WERI-Rb-1 (cell line): ENCODE measurements around the gene CAMK2N2.
"Not testable (repeated sequence)": the region's sequence is repeated elsewhere in the genome, so short reads cannot be mapped to it uniquely, and the experiment has no call there.

Source experiments
- DNase-seq: peaks from one replicate; pipeline ENCODE4 v3.0.0-alpha.2; 2020
- H3K27ac ChIP-seq: fragments of 250-450 bp; sonication (Bioruptor Pico); 2 replicates; pipeline ENCODE4 v1.5.1; 2020; ENCODE audit warnings: mild to moderate bottlenecking, moderate library complexity
- H3K27me3 ChIP-seq: fragments of 250-450 bp; sonication (Bioruptor Pico); 2 replicates; pipeline ENCODE4 v1.5.1; 2021; ENCODE audit warnings: mild to moderate bottlenecking, low read depth, moderate library complexity; ENCODE audit not compliant: insufficient read depth, severe bottlenecking
- H3K36me3 ChIP-seq: fragments of 250-450 bp; sonication (Bioruptor Pico); 2 replicates; pipeline ENCODE4 v1.5.1; 2020; ENCODE audit warnings: mild to moderate bottlenecking, moderate library complexity
- H3K4me3 ChIP-seq: 2 replicates; pipeline ENCODE4 v1.5.1; 2011; ENCODE audit warnings: low read depth, mild to moderate bottlenecking, control low read depth, low read length
- H3K9me3 ChIP-seq: fragments of 250-450 bp; sonication (Bioruptor Pico); 2 replicates; pipeline ENCODE4 v1.5.1; 2021; ENCODE audit warnings: mild to moderate bottlenecking, moderate library complexity; ENCODE audit not compliant: severe bottlenecking
- CTCF ChIP-seq: IDR thresholded peaks from 2 replicates; pipeline ENCODE4 v1.5.1; 2011; ENCODE audit warnings: low read depth, mild to moderate bottlenecking, control low read depth, inconsistent platforms, low read length

The CAMK2N2 gene

GRCh38 chr3:184277366-184277765 lies 16.0 kb upstream of the CAMK2N2 start:
- no peak for DNase-seq
- Histone ChIP-seq H3K9me3 (no peaks in the 10 kb centered on the region), H3K27me3 (no peaks in the 10 kb centered on the region), H3K4me3 (no peak overlapping the region), H3K27ac (no peak overlapping the region), H3K36me3 (no peaks in the 10 kb centered on the region)
- TF ChIP-seq CTCF = no peak

DNA sequence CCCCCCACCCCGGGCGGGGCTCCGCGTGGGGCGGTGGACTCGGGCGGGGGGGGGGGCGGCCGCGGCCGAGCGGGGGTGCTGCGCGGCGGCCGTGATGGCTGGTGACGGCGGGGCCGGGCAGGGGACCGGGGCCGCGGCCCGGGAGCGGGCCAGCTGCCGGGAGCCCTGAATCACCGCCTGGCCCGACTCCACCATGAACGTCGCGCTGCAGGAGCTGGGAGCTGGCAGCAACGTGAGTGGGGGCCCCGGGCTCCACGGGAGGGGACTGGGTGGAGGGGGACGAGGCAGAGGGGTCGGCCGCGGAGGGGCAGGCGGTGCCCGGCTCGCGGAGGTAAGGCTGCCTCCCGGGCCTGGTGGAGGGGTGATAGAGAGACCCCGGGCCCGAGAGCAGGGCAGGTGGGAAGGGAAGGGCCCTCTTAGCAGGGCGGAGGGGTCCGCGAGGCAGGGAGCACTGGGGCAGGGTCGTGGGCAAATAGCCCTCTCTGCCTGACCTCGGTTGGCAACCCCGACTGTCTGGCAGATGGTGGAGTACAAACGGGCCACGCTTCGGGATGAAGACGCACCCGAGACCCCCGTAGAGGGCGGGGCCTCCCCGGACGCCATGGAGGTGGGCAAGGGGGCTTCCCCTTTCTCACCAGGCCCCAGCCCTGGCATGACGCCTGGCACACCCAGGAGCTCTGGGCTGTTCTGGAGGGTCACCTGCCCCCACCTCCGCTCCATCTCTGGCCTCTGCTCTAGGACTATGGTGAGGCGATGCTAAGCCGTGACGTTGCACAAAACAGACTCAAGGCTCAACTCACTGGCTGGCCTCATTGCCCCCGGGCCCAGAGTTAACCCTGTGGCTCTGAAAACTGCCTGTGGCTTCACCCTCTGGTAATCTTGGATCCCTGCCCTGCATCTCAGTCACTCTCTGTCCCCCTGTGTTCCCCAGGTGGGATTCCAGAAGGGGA lies 14.9 kb upstream of the CAMK2N2 start, which contains the start of gene ECE2:
TSS of gene ECE2 (plus strand) at position 62 of the 950 bp plus-strand sequence. CDS start at position 194, 132 bp downstream.
- Histone ChIP-seq H3K9me3 (no peaks in the 10 kb centered on the region), H3K36me3 (no peaks in the 10 kb centered on the region), H3K27me3 (no peaks in the 10 kb centered on the region), H3K4me3 (no peak within 1 kb of the TSS), H3K27ac (no peak within 1 kb of the TSS)
- DNase-seq = no peak
- TF ChIP-seq CTCF = no peak

DNA sequence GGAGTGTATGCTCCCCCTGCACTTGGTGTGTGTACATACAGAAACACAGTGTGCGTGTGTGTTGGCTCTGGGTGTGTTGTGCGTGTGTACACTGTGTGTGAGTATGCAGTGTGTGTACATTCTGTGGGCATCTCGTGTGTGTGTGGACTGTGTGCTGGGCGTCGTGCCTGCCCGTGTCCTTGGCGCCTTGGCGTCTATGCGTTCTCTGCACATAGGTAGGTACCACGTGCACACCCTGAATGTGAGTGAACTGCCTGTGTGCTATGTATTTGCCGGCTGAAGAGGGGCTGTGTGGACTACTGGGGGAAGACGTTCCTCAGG lies 14.0 kb upstream of the CAMK2N2 start:
- TF ChIP-seq CTCF = no peak
- H3K4me3 ChIP-seq = no peak overlapping the region
- no peak overlapping the region for H3K27ac ChIP-seq
- no peaks in the 10 kb centered on the region for H3K36me3 ChIP-seq
- no peaks in the 10 kb centered on the region for H3K9me3 ChIP-seq
- DNase-seq = no peak
- no peaks in the 10 kb centered on the region for H3K27me3 ChIP-seq

DNA sequence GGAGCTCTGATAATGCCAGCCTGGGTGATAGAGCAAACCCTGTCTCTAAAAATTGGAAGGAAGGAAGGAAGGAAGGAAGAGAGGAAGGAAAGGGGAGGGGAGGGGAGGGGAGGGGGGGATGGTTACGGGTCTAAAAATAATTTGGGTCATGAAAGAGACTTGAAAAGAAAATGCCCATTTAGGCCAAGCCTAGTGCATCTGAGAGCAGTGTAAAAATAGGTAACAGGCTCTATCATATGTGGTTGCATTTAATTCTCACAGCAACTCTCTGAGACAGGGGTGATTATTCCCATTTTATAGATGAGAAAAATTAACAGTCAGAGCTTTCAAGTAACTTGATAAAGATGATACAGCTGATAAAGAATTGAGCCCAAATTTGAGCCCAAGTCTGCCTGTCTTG lies 10.9 kb upstream of the CAMK2N2 start:
- no peaks in the 10 kb centered on the region for H3K27me3 ChIP-seq
- DNase-seq = no peak
- H3K9me3 ChIP-seq = peaks cover 2% of the 10 kb centered on the region
- H3K36me3 ChIP-seq = no peaks in the 10 kb centered on the region
- no peak overlapping the region for H3K4me3 ChIP-seq
- TF ChIP-seq CTCF = no peak
- no peak overlapping the region for H3K27ac ChIP-seq

DNA sequence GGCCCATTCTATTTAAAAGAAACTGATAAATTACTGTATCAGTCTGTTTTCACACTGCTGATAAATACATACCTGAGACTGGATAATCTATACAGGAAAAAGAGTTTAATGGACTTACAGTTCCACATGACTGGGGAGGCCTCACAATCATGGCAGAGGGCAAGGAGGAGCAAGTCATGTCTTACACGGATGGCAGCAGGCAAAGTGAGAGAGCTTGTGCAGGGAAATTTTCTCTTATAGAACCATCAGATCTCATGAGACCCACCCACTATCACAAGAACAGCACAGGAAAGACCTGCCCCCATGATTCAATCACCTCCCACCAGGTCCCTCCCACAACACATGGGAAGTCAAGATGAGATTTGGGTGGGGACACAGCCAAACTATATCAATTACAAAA lies 5.9 kb upstream of the CAMK2N2 start:
- H3K27ac ChIP-seq, H3K27me3 ChIP-seq, DNase-seq, H3K4me3 ChIP-seq, H3K9me3 ChIP-seq, H3K36me3 ChIP-seq: not testable (repeated sequence)

- TF ChIP-seq CTCF = no peak
- Histone ChIP-seq H3K36me3 (no peaks in the 10 kb centered on the region), H3K27ac (no peak overlapping the region), H3K27me3 (peaks cover 30% of the 10 kb centered on the region), H3K4me3 (peak overlapping the region; percentile 49), H3K9me3 (peaks cover 3% of the 10 kb centered on the region)
- no peak for DNase-seq
Observed at GRCh38 chr3:184262764-184263179, 1.4 kb upstream of the CAMK2N2 start.
